Measurements from ENCODE around the gene DENND5A. TPM values are rescaled to one million over a fixed set of nuclear protein-coding genes. Genes with fewer than 3 reads are reported as not detected.

The DENND5A gene
- total RNA-seq, 4 donors from 2014 or later, result 60.0 to 199 (median 99.4) TPM

- TF ChIP-seq POLR2A (IDR thresholded peaks at IDR 0.05), result no peak
- no peak for TF ChIP-seq CTCF (IDR thresholded peaks at IDR 0.05)
- Histone ChIP-seq H3K4me1 (no peaks in the 10 kb centered on the region), H3K4me3 (no peak overlapping the region), H3K9me3 (no peaks in the 10 kb centered on the region), H3K36me3 (no peaks in the 10 kb centered on the region), H3K27me3 (no peaks in the 10 kb centered on the region), H3K27ac (no peak overlapping the region)
- intact Hi-C loops (cut with DNase I; ENCODE audit: low total_unique reads), result no loop called here
- no peak for DNase-seq
Measured at GRCh38 chr11:9273376-9274336, 8.5 kb upstream of the DENND5A start.

- H3K36me3 ChIP-seq, result no peaks in the 10 kb centered on the region
- no peak for DNase-seq
- H3K27ac ChIP-seq, result no peak overlapping the region
- intact Hi-C loops (cut with DNase I; ENCODE audit: low total_unique reads), result no loop called here
- H3K4me3 ChIP-seq, result no peak overlapping the region
- no peaks in the 10 kb centered on the region for H3K27me3 ChIP-seq
- H3K4me1 ChIP-seq, result no peaks in the 10 kb centered on the region
- no peaks in the 10 kb centered on the region for H3K9me3 ChIP-seq
- TF ChIP-seq POLR2A (IDR thresholded peaks at IDR 0.05) (no peak), CTCF (IDR thresholded peaks at IDR 0.05) (no peak)
Measured at GRCh38 chr11:9269492-9270013, 4.4 kb upstream of the DENND5A start.

DNA sequence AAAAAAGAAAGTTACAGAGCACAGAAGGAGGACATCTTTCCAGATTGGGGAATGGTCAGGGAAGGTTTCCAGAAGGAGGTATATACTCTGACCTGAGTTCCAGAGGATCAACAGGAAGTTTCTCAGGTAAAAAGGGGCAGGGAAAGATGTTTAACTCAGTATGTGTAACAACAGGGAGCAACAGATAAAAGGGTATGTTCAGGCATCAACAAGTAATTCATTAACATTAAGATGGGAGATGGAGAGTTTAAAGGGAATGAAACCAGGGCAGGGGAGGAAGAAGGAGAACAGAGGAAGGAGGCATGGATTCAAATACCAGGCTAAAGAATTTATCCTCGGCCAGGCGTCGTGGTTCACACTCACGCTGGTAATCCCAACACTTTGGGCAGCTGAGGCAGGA lies 2.5 kb upstream of the DENND5A start:
- TF ChIP-seq CTCF (IDR thresholded peaks at IDR 0.05) (no peak), POLR2A (IDR thresholded peaks at IDR 0.05) (no peak)
- H3K4me3 ChIP-seq, result no peak overlapping the region
- no peak overlapping the region for H3K27ac ChIP-seq
- H3K36me3 ChIP-seq, result no peaks in the 10 kb centered on the region
- no peaks in the 10 kb centered on the region for H3K4me1 ChIP-seq
- no peaks in the 10 kb centered on the region for H3K9me3 ChIP-seq
- DNase-seq, result no peak
- intact Hi-C loops (cut with DNase I; ENCODE audit: low total_unique reads), result no loop called here
- H3K27me3 ChIP-seq, result no peaks in the 10 kb centered on the region

DNA sequence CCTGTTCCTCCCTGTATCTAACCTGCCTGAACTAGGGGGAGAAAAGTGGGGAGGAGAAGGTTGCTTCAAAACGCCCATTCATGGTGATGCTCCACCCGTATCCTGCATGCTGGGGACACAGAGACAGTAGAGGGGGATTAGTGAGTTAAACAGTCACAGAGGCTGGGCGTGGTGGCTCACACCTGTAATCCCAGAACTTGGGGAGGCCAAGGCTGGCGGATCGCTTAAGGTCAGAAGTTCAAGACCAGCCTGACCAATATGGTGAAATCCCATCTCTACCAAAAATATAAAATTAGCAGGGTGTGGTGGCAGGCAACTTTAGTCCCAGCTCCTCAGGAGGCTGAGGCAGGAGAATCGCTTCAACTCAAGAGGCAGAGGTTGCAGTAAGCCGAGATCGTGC lies 1.8 kb upstream of the DENND5A start:
- intact Hi-C loops (cut with DNase I; ENCODE audit: low total_unique reads), result no loop called here
- no peaks in the 10 kb centered on the region for H3K4me1 ChIP-seq

More for the DNA sequence above, 1.8 kb upstream of the DENND5A start:
- DNase-seq, result no peak
- no peaks in the 10 kb centered on the region for H3K9me3 ChIP-seq
- H3K4me3 ChIP-seq, result no peak overlapping the region
- H3K27ac ChIP-seq, result no peak overlapping the region
- no peaks in the 10 kb centered on the region for H3K36me3 ChIP-seq
- H3K27me3 ChIP-seq, result no peaks in the 10 kb centered on the region
- no peak for TF ChIP-seq CTCF (IDR thresholded peaks at IDR 0.05)
- TF ChIP-seq POLR2A (IDR thresholded peaks at IDR 0.05), result no peak
